ENCODE results near the gene PYGM. TPM values are rescaled to one million over a fixed set of nuclear protein-coding genes. Genes with fewer than 3 reads are reported as not detected.

PYGM gene
- total and polyA plus RNA-seq, 2 experiments from 2014 or later: 1.5 to 3.9 TPM

DNA sequence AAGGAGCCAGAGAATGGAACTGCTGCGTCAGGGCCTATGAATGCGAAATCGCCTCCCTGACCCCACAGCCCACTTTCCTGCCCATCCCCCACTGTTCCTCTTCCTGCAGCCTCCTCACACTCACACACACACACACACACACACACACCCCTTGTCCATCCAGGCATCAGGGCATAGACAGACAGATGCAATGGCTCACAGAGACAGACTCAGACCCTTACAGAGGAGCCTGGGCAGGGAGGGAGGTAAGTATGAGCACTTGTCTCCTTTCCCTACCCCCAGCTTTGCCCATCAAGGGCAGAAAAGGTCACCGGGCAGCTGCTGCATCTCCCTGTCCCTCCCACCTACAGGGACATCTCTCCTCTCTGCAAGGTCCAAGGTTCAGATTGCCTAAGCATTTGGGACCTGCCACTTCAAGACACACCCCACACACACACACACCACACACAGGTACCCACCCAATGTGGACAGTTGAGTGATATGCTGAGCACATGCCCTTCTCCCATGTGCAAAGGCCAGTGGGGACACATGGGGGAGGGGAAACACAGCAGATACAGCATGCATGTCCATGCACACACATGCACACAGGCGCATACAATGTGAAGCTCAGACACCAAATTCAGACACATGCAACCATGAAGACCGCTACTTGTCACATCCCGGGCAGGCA is 34.8 kb downstream of the PYGM start (continued):
- TF ChIP-seq, protein P1, sequence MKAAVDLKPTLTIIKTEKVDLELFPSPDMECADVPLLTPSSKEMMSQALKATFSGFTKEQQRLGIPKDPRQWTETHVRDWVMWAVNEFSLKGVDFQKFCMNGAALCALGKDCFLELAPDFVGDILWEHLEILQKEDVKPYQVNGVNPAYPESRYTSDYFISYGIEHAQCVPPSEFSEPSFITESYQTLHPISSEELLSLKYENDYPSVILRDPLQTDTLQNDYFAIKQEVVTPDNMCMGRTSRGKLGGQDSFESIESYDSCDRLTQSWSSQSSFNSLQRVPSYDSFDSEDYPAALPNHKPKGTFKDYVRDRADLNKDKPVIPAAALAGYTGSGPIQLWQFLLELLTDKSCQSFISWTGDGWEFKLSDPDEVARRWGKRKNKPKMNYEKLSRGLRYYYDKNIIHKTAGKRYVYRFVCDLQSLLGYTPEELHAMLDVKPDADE (IDR thresholded peaks at IDR 0.05): no peak
- TF ChIP-seq, protein P2, sequence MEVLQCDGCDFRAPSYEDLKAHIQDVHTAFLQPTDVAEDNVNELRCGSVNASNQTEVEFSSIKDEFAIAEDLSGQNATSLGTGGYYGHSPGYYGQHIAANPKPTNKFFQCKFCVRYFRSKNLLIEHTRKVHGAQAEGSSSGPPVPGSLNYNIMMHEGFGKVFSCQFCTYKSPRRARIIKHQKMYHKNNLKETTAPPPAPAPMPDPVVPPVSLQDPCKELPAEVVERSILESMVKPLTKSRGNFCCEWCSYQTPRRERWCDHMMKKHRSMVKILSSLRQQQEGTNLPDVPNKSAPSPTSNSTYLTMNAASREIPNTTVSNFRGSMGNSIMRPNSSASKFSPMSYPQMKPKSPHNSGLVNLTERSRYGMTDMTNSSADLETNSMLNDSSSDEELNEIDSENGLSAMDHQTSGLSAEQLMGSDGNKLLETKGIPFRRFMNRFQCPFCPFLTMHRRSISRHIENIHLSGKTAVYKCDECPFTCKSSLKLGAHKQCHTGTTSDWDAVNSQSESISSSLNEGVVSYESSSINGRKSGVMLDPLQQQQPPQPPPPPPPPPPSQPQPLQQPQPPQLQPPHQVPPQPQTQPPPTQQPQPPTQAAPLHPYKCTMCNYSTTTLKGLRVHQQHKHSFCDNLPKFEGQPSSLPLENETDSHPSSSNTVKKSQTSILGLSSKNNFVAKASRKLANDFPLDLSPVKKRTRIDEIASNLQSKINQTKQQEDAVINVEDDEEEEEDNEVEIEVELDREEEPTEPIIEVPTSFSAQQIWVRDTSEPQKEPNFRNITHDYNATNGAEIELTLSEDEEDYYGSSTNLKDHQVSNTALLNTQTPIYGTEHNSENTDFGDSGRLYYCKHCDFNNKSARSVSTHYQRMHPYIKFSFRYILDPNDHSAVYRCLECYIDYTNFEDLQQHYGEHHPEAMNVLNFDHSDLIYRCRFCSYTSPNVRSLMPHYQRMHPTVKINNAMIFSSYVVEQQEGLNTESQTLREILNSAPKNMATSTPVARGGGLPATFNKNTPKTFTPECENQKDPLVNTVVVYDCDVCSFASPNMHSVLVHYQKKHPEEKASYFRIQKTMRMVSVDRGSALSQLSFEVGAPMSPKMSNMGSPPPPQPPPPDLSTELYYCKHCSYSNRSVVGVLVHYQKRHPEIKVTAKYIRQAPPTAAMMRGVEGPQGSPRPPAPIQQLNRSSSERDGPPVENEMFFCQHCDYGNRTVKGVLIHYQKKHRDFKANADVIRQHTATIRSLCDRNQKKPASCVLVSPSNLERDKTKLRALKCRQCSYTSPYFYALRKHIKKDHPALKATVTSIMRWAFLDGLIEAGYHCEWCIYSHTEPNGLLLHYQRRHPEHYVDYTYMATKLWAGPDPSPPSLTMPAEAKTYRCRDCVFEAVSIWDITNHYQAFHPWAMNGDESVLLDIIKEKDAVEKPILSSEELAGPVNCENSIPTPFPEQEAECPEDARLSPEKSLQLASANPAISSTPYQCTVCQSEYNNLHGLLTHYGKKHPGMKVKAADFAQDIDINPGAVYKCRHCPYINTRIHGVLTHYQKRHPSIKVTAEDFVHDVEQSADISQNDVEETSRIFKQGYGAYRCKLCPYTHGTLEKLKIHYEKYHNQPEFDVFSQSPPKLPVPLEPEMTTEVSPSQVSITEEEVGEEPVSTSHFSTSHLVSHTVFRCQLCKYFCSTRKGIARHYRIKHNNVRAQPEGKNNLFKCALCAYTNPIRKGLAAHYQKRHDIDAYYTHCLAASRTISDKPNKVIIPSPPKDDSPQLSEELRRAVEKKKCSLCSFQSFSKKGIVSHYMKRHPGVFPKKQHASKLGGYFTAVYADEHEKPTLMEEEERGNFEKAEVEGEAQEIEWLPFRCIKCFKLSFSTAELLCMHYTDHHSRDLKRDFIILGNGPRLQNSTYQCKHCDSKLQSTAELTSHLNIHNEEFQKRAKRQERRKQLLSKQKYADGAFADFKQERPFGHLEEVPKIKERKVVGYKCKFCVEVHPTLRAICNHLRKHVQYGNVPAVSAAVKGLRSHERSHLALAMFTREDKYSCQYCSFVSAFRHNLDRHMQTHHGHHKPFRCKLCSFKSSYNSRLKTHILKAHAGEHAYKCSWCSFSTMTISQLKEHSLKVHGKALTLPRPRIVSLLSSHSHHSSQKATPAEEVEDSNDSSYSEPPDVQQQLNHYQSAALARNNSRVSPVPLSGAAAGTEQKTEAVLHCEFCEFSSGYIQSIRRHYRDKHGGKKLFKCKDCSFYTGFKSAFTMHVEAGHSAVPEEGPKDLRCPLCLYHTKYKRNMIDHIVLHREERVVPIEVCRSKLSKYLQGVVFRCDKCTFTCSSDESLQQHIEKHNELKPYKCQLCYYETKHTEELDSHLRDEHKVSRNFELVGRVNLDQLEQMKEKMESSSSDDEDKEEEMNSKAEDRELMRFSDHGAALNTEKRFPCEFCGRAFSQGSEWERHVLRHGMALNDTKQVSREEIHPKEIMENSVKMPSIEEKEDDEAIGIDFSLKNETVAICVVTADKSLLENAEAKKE (CRISPR knock-in tag; IDR thresholded peaks at IDR 0.05): no peak
- no peak for TF ChIP-seq CREB1 (CRISPR knock-in tag; IDR thresholded peaks at IDR 0.05; ENCODE audit: low read depth)
- TF ChIP-seq EZH2 (IDR thresholded peaks at IDR 0.05; ENCODE audit: low read depth, unreplicated experiment): no peak
- no peak for TF ChIP-seq NANOG (IDR thresholded peaks at IDR 0.05; ENCODE audit: borderline replicate concordance)
- no peak for TF ChIP-seq ZNF114 (CRISPR knock-in tag; IDR thresholded peaks at IDR 0.05)

Measured in GM23338 (cell line).